Breast epithelium (tissue), 3 donors: ENCODE measurements around the gene AAMP.

ENCODE experiments used
- CTCF ChIP-seq, 3 donors: fragments of 450-650 bp; IDR thresholded peaks; one replicate each; pipeline ENCODE4 v1.5.1; 2016 to 2017; ENCODE audit warnings: antibody characterized with exemption in 3 of 3, mild to moderate bottlenecking in 3 of 3, moderate library complexity in 3 of 3
- POLR2AphosphoS5 ChIP-seq, 3 donors: sonication (generic); formaldehyde crosslinking; IDR thresholded peaks; one replicate each; pipeline ENCODE4 v1.6.1; 2017; ENCODE audit warnings: antibody characterized with exemption in 3 of 3

DNA sequence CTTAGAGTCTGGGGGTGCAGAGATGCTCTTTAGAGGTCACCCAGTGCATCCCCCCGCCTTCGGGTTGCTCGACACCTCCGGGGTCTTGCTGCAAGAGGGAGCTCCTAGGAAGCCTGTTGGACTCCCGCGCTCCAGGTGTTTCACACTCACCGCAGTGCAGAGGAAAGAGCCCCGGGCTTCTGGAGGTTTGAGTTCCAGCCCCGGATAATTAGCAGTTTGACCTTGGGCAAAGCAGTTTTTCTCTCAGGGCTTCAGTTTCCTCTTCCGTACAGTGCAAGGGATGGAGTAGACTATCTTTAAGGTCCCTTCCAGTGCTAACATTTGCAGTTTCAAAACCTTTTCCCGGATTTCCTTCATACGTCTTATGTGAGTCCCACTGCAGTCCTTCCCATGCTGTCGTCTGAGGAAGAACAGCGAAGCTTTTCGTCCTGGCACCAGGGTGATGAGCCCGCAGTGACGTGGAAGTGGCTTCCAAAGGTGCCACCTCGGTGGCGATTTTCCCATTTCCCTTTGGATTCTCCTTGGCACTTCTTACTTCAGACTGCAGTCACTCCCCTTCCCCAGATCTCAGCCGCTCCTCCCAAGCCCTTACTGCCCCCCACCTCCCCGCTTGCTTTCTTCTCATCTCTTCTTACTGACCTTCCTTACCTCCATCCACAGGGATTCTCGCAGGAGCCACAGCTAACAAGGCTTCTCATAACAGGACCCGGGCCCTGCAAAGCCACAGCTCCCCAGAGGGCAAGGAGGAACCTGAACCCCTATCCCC, 967 bp upstream of the AAMP start:
- TF ChIP-seq CTCF (IDR thresholded peaks at IDR 0.05) (no peak), POLR2AphosphoS5 (IDR thresholded peaks at IDR 0.05) (no peak)
